ENCODE results near the gene PCDHB14. TPM values are rescaled to one million over a fixed set of nuclear protein-coding genes. Genes with fewer than 3 reads are reported as not detected.

Gene PCDHB14
- total RNA-seq: 12.7 TPM

DNA sequence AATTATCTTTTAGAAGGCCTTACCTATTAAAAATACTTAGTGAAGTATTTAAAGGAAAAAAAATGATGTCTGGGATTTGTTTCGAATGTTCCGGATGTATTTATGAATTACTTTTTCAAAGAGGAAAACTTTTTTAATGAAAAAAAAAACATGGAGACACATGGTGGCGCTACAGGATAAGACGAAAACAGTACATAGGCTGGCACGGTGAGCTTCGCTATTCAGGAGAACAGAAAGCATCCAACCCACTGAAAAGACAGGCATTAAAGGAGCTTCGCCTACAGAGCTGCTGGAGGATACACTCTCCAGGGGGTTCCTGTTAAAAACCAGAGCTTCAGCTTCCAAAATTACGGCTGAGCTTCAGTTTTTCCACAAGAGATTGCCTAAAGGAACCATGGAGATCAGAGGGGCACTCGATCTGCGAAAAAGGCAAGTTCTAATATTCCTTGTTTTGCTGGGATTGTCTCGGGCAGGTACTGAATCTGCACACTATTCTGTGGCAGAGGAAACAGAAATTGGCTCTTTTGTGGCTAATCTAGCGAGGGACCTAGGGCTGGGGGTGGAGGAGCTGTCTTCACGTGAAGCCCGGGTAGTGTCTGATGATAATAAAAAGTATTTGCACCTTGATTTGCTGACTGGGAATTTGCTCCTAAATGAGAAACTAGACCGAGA, at the start of gene PCDHB14:
Gene PCDHB14 (plus strand): TSS at position 232 of the 672 bp plus-strand sequence. CDS start 163 bp downstream, at position 395.

DNA sequence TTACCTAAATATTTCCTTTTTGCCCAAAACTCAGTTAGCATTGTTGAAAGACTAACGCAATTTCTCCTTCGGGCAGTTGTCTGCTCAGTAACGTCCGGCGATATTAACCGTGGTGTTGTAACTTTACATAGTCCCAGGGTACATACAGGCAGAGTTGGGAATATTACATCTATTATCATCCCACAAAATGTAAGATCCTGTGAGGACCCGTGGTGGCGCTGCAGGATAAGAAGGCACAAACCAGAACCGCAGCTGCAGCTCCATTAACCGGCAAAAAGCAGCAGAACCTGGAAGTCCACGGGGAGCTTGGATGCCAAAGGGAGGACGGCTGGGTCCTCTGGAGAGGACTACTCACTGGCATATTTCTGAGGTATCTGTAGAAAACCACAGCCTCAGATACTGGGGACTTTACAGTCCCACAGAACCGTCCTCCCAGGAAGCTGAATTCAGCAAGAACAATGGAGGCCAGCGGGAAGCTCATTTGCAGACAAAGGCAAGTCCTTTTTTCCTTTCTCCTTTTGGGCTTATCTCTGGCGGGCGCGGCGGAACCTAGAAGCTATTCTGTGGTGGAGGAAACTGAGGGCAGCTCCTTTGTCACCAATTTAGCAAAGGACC, 45.5 kb upstream of the PCDHB14 start, which contains the start of gene PCDHB8:
Gene PCDHB8 (plus strand): TSS at position 214 of the 615 bp plus-strand sequence. CDS start 245 bp downstream, at position 459.

DNA sequence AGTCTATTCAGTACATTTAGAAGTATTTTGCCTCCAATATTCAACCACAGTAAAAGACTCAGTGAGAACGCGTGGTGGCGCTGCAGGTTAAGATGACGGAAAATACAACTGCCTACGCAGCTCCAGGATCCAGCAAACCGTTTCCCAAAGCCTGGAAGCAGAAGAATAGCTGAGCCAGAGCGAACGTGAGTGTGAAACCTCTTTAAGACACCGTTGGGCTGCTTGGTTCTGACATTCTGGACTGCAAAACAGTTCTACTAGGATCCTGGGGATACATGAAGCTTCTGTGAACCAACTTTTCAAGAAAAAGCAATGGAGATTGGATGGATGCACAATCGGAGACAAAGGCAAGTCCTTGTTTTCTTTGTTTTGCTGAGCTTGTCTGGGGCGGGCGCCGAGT, 40.9 kb upstream of the PCDHB14 start, which contains the start of gene PCDHB16:
Gene PCDHB16 (plus strand): TSS at position 140 of the 400 bp plus-strand sequence. CDS start 173 bp downstream, at position 313.

DNA sequence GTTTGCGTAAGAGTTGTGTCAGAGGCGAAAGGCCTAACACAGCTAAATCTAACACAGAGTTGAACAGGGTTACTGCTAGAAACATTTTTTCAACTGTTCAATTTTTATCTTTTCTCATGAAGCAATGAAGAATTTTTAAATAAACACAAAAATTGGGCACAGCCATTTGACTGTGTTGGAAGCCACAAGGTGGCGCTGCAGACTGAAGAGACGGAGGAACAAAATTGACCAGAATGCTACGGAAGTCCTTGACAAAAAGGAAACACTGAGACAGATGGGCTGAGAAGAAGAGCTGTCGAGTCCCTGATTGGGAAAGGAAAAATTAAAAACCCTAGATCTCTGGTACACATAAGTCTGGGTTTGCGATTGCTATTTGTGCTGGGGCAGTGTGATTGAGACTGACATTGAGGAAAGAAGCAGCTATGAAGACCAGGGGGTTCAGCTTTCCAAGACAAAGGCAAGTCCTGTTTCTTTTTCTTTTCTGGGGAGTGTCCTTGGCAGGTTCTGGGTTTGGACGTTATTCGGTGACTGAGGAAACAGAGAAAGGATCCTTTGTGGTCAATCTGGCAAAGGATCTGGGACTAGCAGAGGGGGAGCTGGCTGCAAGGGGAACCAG, 36.1 kb upstream of the PCDHB14 start, which contains the start of gene PCDHB9:
Gene PCDHB9 (plus strand): TSS at position 265 of the 616 bp plus-strand sequence. CDS start 158 bp downstream, at position 423.

DNA sequence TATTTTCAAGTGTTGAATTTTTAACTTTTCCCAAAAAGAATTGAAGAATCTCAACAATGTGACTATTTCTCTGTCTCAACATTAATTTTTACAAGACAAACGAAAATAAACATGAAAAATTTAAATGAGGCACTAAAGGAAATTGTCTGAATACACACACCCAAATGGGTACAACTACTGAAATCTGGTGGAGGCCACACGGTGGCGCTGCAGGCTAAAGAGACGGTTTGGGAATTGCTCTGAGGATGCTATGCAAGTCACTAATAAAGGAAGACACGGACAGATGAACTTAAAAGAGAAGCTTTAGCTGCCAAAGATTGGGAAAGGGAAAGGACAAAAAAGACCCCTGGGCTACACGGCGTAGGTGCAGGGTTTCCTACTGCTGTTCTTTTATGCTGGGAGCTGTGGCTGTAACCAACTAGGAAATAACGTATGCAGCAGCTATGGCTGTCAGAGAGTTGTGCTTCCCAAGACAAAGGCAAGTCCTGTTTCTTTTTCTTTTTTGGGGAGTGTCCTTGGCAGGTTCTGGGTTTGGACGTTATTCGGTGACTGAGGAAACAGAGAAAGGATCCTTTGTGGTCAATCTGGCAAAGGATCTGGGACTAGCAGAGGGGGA, 30.9 kb upstream of the PCDHB14 start, which contains the start of gene PCDHB10:
Gene PCDHB10 (plus strand): TSS at position 244 of the 616 bp plus-strand sequence. CDS start 200 bp downstream, at position 444.

DNA sequence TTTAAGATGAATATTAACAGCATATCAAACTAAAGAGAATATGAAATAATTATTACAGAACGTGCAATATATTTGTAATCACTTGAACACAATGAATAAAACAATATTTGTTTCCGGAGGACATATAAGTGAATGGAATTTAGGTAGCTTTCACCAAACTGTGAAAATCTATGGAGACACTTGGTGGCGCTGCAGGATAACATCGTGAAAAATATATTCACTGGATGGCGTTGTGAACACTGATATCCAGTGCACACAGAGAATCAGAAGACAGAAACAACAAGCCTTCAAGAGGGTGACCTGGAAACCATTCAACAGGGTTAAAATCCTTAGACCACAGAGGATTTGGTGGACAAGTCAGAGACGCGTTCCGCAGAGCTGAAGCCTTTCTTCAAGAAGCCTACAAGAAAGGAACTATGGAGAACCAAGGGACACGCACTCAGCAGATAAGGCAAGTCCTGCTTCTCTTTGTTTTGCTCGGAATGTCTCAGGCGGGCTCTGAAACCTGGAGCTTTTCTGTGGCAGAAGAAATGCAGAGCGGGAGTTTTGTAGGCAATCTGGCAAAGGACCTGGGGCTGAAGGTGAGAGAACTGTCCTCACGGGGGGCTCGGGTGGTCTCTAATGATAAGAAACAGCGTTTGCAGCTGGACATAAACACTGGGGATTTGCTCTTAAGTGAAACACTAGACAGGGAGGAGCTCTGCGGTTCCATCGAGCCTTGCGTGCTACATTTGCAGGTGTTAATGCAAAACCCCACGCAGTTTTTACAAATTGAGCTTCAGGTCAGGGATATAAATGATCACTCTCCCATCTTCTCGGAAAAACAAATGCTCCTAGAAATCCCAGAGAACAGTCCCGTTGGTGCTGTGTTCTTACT, 23.5 kb upstream of the PCDHB14 start, which contains the start of gene PCDHB11:
Gene PCDHB11 (plus strand): TSS at position 269 of the 877 bp plus-strand sequence. CDS start 148 bp downstream, at position 417.

DNA sequence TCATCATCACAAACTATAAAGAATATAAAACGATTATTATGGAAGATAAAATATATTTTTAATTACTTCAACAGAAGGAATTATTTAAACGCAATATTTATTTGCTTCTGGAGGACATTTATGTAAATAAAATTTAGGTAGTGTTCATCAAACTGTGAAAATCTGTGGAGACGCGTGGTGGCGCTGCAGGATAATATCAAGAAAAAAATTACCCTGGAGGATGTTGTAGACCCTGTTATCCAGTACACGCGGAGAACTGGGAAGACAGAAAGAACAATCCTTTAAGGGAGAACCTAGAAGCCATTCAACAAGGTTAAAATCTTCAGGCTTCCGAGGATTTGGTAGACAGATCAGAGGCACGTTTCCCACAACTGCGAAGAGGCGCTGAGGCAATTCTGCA, 14.7 kb upstream of the PCDHB14 start, which contains the start of gene PCDHB12:
Gene PCDHB12 (plus strand): TSS at position 242 of the 400 bp plus-strand sequence. CDS start 189 bp downstream, outside the sequence.

DNA sequence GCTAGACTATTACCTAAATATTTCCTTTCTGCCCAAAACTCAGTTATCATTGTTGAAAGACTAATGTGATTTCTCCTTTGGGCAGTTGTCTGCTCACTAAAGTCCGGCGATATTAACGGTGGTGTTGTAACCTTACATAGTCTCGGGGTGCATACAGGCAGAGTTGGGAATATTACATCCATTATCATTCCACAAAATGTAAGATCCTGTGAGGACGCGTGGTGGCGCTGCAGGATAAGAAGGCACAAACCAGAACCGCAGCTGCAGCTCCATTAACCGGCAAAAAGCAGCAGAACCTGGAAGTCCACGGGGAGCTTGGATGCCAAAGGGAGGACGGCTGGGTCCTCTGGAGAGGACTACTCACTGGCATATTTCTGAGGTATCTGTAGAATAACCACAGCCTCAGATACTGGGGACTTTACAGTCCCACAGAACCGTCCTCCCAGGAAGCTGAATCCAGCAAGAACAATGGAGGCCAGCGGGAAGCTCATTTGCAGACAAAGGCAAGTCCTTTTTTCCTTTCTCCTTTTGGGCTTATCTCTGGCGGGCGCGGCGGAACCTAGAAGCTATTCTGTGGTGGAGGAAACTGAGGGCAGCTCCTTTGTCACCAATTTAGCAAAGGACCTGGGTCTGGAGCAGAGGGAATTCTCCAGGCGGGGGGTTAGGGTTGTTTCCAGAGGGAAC, 9.3 kb upstream of the PCDHB14 start, which contains the start of gene PCDHB13:
Gene PCDHB13 (plus strand): TSS at position 264 of the 684 bp plus-strand sequence. CDS start 205 bp downstream, at position 469.

DNA sequence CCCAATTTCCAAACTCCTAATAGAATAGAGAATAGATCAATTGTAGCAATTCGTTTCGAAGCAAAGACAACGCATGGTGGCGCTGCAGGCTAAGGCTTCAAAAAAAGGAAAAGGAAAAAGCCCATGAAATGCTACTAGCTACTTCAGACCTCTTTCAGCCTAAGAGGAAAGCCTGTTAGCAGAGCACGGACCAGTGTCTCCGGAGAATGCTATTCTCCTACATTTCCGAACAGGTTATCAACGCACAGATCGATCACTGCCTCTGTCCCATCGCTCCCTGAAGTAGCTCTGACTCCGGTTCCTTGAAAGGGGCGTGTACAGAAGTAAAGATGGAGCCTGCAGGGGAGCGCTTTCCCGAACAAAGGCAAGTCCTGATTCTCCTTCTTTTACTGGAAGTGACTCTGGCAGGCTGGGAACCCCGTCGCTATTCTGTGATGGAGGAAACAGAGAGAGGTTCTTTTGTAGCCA, 22.1 kb downstream of the PCDHB14 start, which contains the start of gene PCDHB15:
Gene PCDHB15 (plus strand): TSS at position 146 of the 468 bp plus-strand sequence. CDS start 184 bp downstream, at position 330.

Other genes with a start within 250 kb of the PCDHB14 start
- gene PCDHB1, start 172.0 kb upstream of the PCDHB14 start, total RNA-seq: 0.46 TPM
- 12.7 TPM for gene PCDHB2, start 128.7 kb upstream of the PCDHB14 start, total RNA-seq
- gene PCDHB3, start 122.9 kb upstream of the PCDHB14 start, total RNA-seq: 13.6 TPM
- 5.3 TPM for gene PCDHB4, start 101.5 kb upstream of the PCDHB14 start, total RNA-seq
- 11.1 TPM for gene PCDHB5, start 88.1 kb upstream of the PCDHB14 start, total RNA-seq
- gene PCDHB6, start 73.3 kb upstream of the PCDHB14 start, total RNA-seq: 4.2 TPM
- 8.5 TPM for gene PCDHB7, start 50.7 kb upstream of the PCDHB14 start, total RNA-seq
- 8.1 TPM for gene PCDHB8, start 45.6 kb upstream of the PCDHB14 start, total RNA-seq
- gene PCDHB16, start 41.0 kb upstream of the PCDHB14 start, total RNA-seq: 5.8 TPM
- 9.2 TPM for gene PCDHB9, start 36.2 kb upstream of the PCDHB14 start, total RNA-seq
- gene PCDHB10, start 31.0 kb upstream of the PCDHB14 start, total RNA-seq: 22.4 TPM
- 14.8 TPM for gene PCDHB11, start 23.7 kb upstream of the PCDHB14 start, total RNA-seq
- 15.5 TPM for gene PCDHB12, start 14.6 kb upstream of the PCDHB14 start, total RNA-seq
- 10.8 TPM for gene PCDHB13, start 9.4 kb upstream of the PCDHB14 start, total RNA-seq
- 22.6 TPM for gene PCDHB15, start 22.1 kb downstream of the PCDHB14 start, total RNA-seq
- gene SLC25A2, start 80.7 kb downstream of the PCDHB14 start, total RNA-seq: 0.23 TPM
- 103 TPM for gene TAF7, start 97.4 kb downstream of the PCDHB14 start, total RNA-seq
- 4.2 TPM for gene PCDHGA1, start 107.2 kb downstream of the PCDHB14 start, total RNA-seq
- gene PCDHGA2, start 115.4 kb downstream of the PCDHB14 start, total RNA-seq: 8.5 TPM
- gene PCDHGA3, start 120.5 kb downstream of the PCDHB14 start, total RNA-seq: 7.2 TPM
- 10.4 TPM for gene PCDHGB1, start 126.8 kb downstream of the PCDHB14 start, total RNA-seq
- gene PCDHGA4, start 131.7 kb downstream of the PCDHB14 start, total RNA-seq: 12.5 TPM
- gene PCDHGB2, start 136.7 kb downstream of the PCDHB14 start, total RNA-seq: 7.6 TPM
- 7.2 TPM for gene PCDHGA5, start 140.8 kb downstream of the PCDHB14 start, total RNA-seq
- gene PCDHGB3, start 146.9 kb downstream of the PCDHB14 start, total RNA-seq: 9.2 TPM
- 11.3 TPM for gene PCDHGA6, start 150.5 kb downstream of the PCDHB14 start, total RNA-seq
- gene PCDHGA7, start 159.4 kb downstream of the PCDHB14 start, total RNA-seq: 7.6 TPM
- 14.8 TPM for gene PCDHGB4, start 164.4 kb downstream of the PCDHB14 start, total RNA-seq
- gene PCDHGA8, start 169.3 kb downstream of the PCDHB14 start, total RNA-seq: 6.9 TPM
- 24.0 TPM for gene PCDHGB5, start 174.6 kb downstream of the PCDHB14 start, total RNA-seq
- 14.3 TPM for gene PCDHGA9, start 179.4 kb downstream of the PCDHB14 start, total RNA-seq
- gene PCDHGB6, start 184.7 kb downstream of the PCDHB14 start, total RNA-seq: 17.8 TPM
- gene PCDHGA10, start 189.6 kb downstream of the PCDHB14 start, total RNA-seq: 15.2 TPM
- 18.2 TPM for gene PCDHGB7, start 194.3 kb downstream of the PCDHB14 start, total RNA-seq
- 18.9 TPM for gene PCDHGA11, start 197.7 kb downstream of the PCDHB14 start, total RNA-seq
- 7.4 TPM for gene PCDHGA12, start 207.2 kb downstream of the PCDHB14 start, total RNA-seq